ENCODE measurements around the gene PRKG1. TPM values are rescaled to one million over a fixed set of nuclear protein-coding genes. Genes with fewer than 3 reads are reported as not detected.

Gene PRKG1
- total RNA-seq, 4 donors from 2014 or later, result 17.1 to 36.4 (median 25.8) TPM

GRCh38 chr10:52276986-52277385 is 1202.7 kb downstream of the PRKG1 start:
- no peak for DNase-seq (ENCODE audit: low spot score)
- no peak for ATAC-seq (ENCODE audit: low FRiP score)
- TF ChIP-seq CTCF (IDR thresholded peaks at IDR 0.05), result no peak

- DNase-seq (ENCODE audit: low spot score), result no peak
- no peak for ATAC-seq (ENCODE audit: low FRiP score)
Observed at GRCh38 chr10:52279546-52279945, 1205.3 kb downstream of the PRKG1 start.

GRCh38 chr10:52280051-52280450 is 1205.8 kb downstream of the PRKG1 start:
- TF ChIP-seq CTCF (IDR thresholded peaks at IDR 0.05), result no peak
- no peak for ATAC-seq (ENCODE audit: low FRiP score)
- no peak for DNase-seq (ENCODE audit: low spot score)

More at GRCh38 chr10:52279546-52279945, 1205.3 kb downstream of the PRKG1 start:
- no peak for TF ChIP-seq CTCF (IDR thresholded peaks at IDR 0.05)

- no peak for ATAC-seq (ENCODE audit: low FRiP score)
Observed at GRCh38 chr10:52283174-52283573, 1208.9 kb downstream of the PRKG1 start.

GRCh38 chr10:52284416-52285013 is 1210.2 kb downstream of the PRKG1 start:
- TF ChIP-seq CTCF (IDR thresholded peaks at IDR 0.05), result no peak
- ATAC-seq (ENCODE audit: low FRiP score), result no peak
- DNase-seq (ENCODE audit: low spot score), result no peak

More at GRCh38 chr10:52283174-52283573, 1208.9 kb downstream of the PRKG1 start:
- no peak for TF ChIP-seq CTCF (IDR thresholded peaks at IDR 0.05)
- DNase-seq (ENCODE audit: low spot score), result no peak

- TF ChIP-seq CTCF (IDR thresholded peaks at IDR 0.05), result no peak
- no peak for DNase-seq (ENCODE audit: low spot score)
- no peak for ATAC-seq (ENCODE audit: low FRiP score)
Observed at GRCh38 chr10:52287866-52288265, 1213.6 kb downstream of the PRKG1 start.

- TF ChIP-seq CTCF (IDR thresholded peaks at IDR 0.05), result no peak
- ATAC-seq (ENCODE audit: low FRiP score) (no peak), DNase-seq (ENCODE audit: low spot score) (no peak)
Observed at GRCh38 chr10:52297747-52298146, 1223.5 kb downstream of the PRKG1 start.

All from omental fat pad (tissue), 4 donors.